Lower leg skin (tissue), 3 donors: ENCODE results near the gene PTPN18.

Experiments
- POLR2A ChIP-seq, 2 donors: fragments of 450-650 bp; IDR thresholded peaks; one replicate each; pipeline ENCODE4 v1.6.1; 2016 to 2017; ENCODE audit warnings: antibody characterized with exemption in 2 of 2, mild to moderate bottlenecking in 1 of 2, moderate library complexity in 1 of 2
- TF ChIP-seq, protein P1 (sequence below), 3 donors: fragments of 450-650 bp; IDR thresholded peaks; one replicate each; pipeline ENCODE4 v1.5.1; 2016; ENCODE audit warnings: antibody characterized with exemption in 3 of 3, mild to moderate bottlenecking in 3 of 3, moderate library complexity in 2 of 3

GRCh38 chr2:130342020-130342532 is 13.8 kb upstream of the PTPN18 start:
- TF ChIP-seq, protein P1, sequence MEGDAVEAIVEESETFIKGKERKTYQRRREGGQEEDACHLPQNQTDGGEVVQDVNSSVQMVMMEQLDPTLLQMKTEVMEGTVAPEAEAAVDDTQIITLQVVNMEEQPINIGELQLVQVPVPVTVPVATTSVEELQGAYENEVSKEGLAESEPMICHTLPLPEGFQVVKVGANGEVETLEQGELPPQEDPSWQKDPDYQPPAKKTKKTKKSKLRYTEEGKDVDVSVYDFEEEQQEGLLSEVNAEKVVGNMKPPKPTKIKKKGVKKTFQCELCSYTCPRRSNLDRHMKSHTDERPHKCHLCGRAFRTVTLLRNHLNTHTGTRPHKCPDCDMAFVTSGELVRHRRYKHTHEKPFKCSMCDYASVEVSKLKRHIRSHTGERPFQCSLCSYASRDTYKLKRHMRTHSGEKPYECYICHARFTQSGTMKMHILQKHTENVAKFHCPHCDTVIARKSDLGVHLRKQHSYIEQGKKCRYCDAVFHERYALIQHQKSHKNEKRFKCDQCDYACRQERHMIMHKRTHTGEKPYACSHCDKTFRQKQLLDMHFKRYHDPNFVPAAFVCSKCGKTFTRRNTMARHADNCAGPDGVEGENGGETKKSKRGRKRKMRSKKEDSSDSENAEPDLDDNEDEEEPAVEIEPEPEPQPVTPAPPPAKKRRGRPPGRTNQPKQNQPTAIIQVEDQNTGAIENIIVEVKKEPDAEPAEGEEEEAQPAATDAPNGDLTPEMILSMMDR (IDR thresholded peaks at IDR 0.05) = no peak
- TF ChIP-seq POLR2A (IDR thresholded peaks at IDR 0.05) = no peak
